GM12878 (cell line): Measurements from ENCODE around the gene MYOCD. TPM values are rescaled to one million over a fixed set of nuclear protein-coding genes. Genes with fewer than 3 reads are reported as not detected.

Experiments
- ATAC-seq: fragments of 200-7000 bp; cut with Tn5 transposase; 3 replicates; pipeline ENCODE4 v1.9.1; 2020; ENCODE audit warnings: mild to moderate bottlenecking, moderate library complexity
- BruUV-seq: library from RNA; stranded (reverse); fragments of 400-500 nt; replicated peaks from 2 replicates; lab custom pipeline; 2021; lab: Mats Ljungman, UMichigan
- CTCF ChIA-PET: fragments of 300-600 bp; sonication (Branson Sonifier 250); formaldehyde crosslinking; extraction: SDS; loops from one replicate; lab custom pipeline; 2021; ENCODE audit warnings: inconsistent platforms; lab: Yijun Ruan, JAX
- POLR2A ChIA-PET: fragments of 350-600 bp; formaldehyde crosslinking; extraction: SDS; loops from one replicate; lab custom pipeline; 2021; ENCODE audit warnings: inconsistent platforms; lab: Charles Lee
- RAD21 ChIA-PET: fragments of 300-600 bp; sonication (Branson Sonifier 250); formaldehyde crosslinking; loops from one replicate; lab custom pipeline; 2023; ENCODE audit warnings: antibody characterized with exemption; ENCODE audit not compliant: unreplicated experiment; lab: Charles Lee
- SMC1A ChIA-PET: fragments of 300-600 bp; sonication (Branson Sonifier 250); formaldehyde crosslinking; loops from one replicate; lab custom pipeline; 2023; ENCODE audit not compliant: unreplicated experiment, uncharacterized antibody; lab: Charles Lee
- DNase-seq: peaks from one replicate; pipeline ENCODE4 v3.0.0-alpha.2; 2011; ENCODE audit warnings: low read depth, low spot score
- FAIRE-seq: peaks from 3 replicates; lab custom pipeline; 2011; peaks lifted over from hg19 to GRCh38; lab: Jason Lieb, UNC
- H2AFZ ChIP-seq: 2 replicates; pipeline ENCODE4 v1.6.0; 2011; ENCODE audit warnings: low read depth, low read length, control low read depth; ENCODE audit not compliant: control insufficient read depth
- H3K27ac ChIP-seq: 2 replicates; pipeline ENCODE4 v1.5.1; 2011; ENCODE audit warnings: control low read depth; ENCODE audit not compliant: control insufficient read depth, insufficient read depth
- H3K27me3 ChIP-seq, 2 experiments: replicated peaks in 1 of 2; 2 replicates each; pipeline versions ENCODE4 v1.6.0 to v1.6.1; 2011; ENCODE audit warnings: low read length in 1 of 2; ENCODE audit not compliant: control insufficient read depth in 2 of 2, insufficient read depth in 2 of 2
- H3K36me3 ChIP-seq, 2 experiments: 2 replicates each; pipeline ENCODE4 v1.5.1; 2011; ENCODE audit warnings: low read length in 1 of 2; ENCODE audit not compliant: control insufficient read depth in 2 of 2, insufficient read depth in 2 of 2
- H3K4me1 ChIP-seq: 2 replicates; pipeline ENCODE4 v1.6.1; 2011; ENCODE audit warnings: mild to moderate bottlenecking, low read length, moderate library complexity, mixed read lengths; ENCODE audit not compliant: control insufficient read depth, insufficient read depth
- H3K4me2 ChIP-seq: 2 replicates; pipeline ENCODE4 v1.6.0; 2011; ENCODE audit warnings: control low read depth; ENCODE audit not compliant: control insufficient read depth, insufficient read depth
- H3K4me3 ChIP-seq: fragments of 200-600 bp; sonication (generic); 2 replicates; pipeline ENCODE4 v1.5.1; 2016
- H3K79me2 ChIP-seq: 2 replicates; pipeline ENCODE4 v1.6.0; 2011; ENCODE audit warnings: low read length; ENCODE audit not compliant: control insufficient read depth, insufficient read depth
- H3K9ac ChIP-seq: 2 replicates; pipeline ENCODE4 v1.8.0; 2011; ENCODE audit warnings: low read length, control low read depth, mixed read lengths; ENCODE audit not compliant: control insufficient read depth, insufficient read depth
- H3K9me3 ChIP-seq: replicated peaks from 3 replicates; pipeline ENCODE4 v1.5.1; 2011; ENCODE audit warnings: mild to moderate bottlenecking, low read length; ENCODE audit not compliant: control insufficient read depth, insufficient read depth
- H4K20me1 ChIP-seq: 2 replicates; pipeline ENCODE4 v1.6.0; 2011; ENCODE audit not compliant: control insufficient read depth, insufficient read depth
- ATF3 ChIP-seq: IDR thresholded peaks from 2 replicates; pipeline ENCODE4 v1.6.1; 2011; ENCODE audit warnings: low read depth, mild to moderate bottlenecking, low read length, moderate library complexity, borderline replicate concordance; ENCODE audit errors: extremely low read depth
- E2F4 ChIP-seq: IDR thresholded peaks from 2 replicates; pipeline ENCODE4 v1.6.1; 2012; ENCODE audit warnings: low read depth, low read length, improper control_type of control experiment
- FOS ChIP-seq: IDR thresholded peaks from 3 replicates; pipeline ENCODE4 v1.6.1; 2011; ENCODE audit warnings: borderline replicate concordance; ENCODE audit not compliant: insufficient read length; ENCODE audit errors: extremely low read depth
- HCFC1 ChIP-seq: fragments of 150-350 bp; IDR thresholded peaks from 2 replicates; pipeline ENCODE4 v1.6.1; 2014; ENCODE audit warnings: low read length
- HDAC2 ChIP-seq: fragments of 200-600 bp; sonication (generic); IDR thresholded peaks from 2 replicates; pipeline ENCODE4 v1.6.1; 2017
- MLLT1 ChIP-seq: fragments of 450-650 bp; IDR thresholded peaks from 2 replicates; pipeline ENCODE4 v1.6.1; 2016; ENCODE audit warnings: mild to moderate bottlenecking
- SIX5 ChIP-seq: IDR thresholded peaks from 2 replicates; pipeline ENCODE4 v1.6.1; 2011; ENCODE audit warnings: mild to moderate bottlenecking, low read depth, low read length, moderate library complexity; ENCODE audit not compliant: severe bottlenecking
- ZBTB33 ChIP-seq: fragments of 450-650 bp; IDR thresholded peaks from 2 replicates; pipeline ENCODE4 v1.6.1; 2017; ENCODE audit warnings: mild to moderate bottlenecking
- ZNF217 ChIP-seq: fragments of 450-650 bp; IDR thresholded peaks from 2 replicates; pipeline ENCODE4 v1.6.1; 2017; ENCODE audit warnings: antibody characterized with exemption, mild to moderate bottlenecking
- ZNF274 ChIP-seq: IDR thresholded peaks from one replicate; pipeline ENCODE4 v1.8.0; 2011; ENCODE audit not compliant: insufficient read length, insufficient read depth
- WGBS: methylation state at CpG from one replicate; pipeline ENCODE4 v1.1.6; 2016; ENCODE audit warnings: low lambda C conversion rate; ENCODE audit not compliant: insufficient replicate concordance, insufficient coverage; ENCODE audit errors: missing lambda C conversion rate; 5-methylcytosine and 5-hydroxymethylcytosine counted together
- in situ Hi-C: fragments of 300-500 bp; cut with MboI; formaldehyde crosslinking; loops from 9 replicates; pipeline ENCODE4 v1.14.3; 2018; ENCODE audit warnings: mixed read lengths
- intact Hi-C: fragments of 100-400 bp; cut with micrococcal nuclease; formaldehyde crosslinking; loops from one replicate; pipeline ENCODE4 v1.14.2; 2022; ENCODE audit not compliant: unreplicated experiment
- polyA plus RNA-seq, 11 experiments: library from polyadenylated mRNA; depleted of rRNA in 4 of 11; unstranded in 6 of 11; stranded (reverse) in 5 of 11; fragments of >200 nt; fragmentation: Nextera tagmentation in 4 of 11; fragmentation: Illumina TruSeq in 1 of 11; extraction: Ambion mirVana in 4 of 11; extraction: Trizol in 1 of 11; gene quantifications; 1 replicate in 1 of 11; 2 replicates in 10 of 11; pipeline versions ENCODE4 v1.2.1 to v1.2.3, GENCODE V29; 2011 to 2016; ENCODE audit warnings: inconsistent platforms in 2 of 11, missing spikeins in 2 of 11, low read depth in 1 of 11
- total RNA-seq, 4 experiments: library from RNA; depleted of rRNA in 3 of 4; stranded (reverse); fragments of >200 nt in 3 of 4; fragmentation: Illumina TruSeq in 1 of 4; extraction: Trizol in 1 of 4; gene quantifications; 2 replicates each; pipeline versions ENCODE4 v1.2.1 to v1.2.3, GENCODE V29; 2013 to 2021
- TF ChIP-seq, protein P1 (sequence below): IDR thresholded peaks from 2 replicates; pipeline ENCODE4 v1.6.1; 2012; ENCODE audit warnings: low read length, inconsistent platforms

Gene MYOCD
- total and polyA plus RNA-seq, 10 of the 15 experiments (the other 5 are each of a cell fraction or from before 2014, with no cell fraction given): not detected

DNA sequence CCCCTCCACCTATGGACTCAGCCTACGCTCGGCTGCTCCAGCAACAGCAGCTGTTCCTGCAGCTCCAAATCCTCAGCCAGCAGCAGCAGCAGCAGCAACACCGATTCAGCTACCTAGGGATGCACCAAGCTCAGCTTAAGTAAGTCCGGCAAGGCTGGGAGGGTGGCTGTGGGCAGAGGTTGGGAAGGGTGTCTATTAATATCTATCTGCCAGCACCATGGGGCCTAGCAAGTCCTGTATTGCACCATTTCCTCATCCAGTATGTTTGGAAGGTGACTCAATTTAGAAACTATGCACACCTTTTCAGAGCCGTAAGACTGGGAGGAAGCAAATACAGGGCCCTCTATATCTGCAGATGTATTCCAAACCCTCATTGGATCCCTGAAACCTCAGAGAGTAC, 78.6 kb downstream of the MYOCD start:
- Histone ChIP-seq H3K4me1 (no peaks in the 10 kb centered on the region), H3K4me2 (no peak overlapping the region), H4K20me1 (no peaks in the 10 kb centered on the region), H3K79me2 (no peaks in the 10 kb centered on the region), H3K9me3 (no peaks in the 10 kb centered on the region), H3K27me3 (no peaks in the 10 kb centered on the region)
- ChIA-PET SMC1A (interaction anchor here (3.4 kb wide), 1 partner anchor 563 kb away, joined by 14 read pairs; no protein-coding TSS in a partner anchor), CTCF (interaction anchor here (0.6 to 2.1 kb wide), 4 partner anchors 28 to 401 kb away, joined by 3 to 8 read pairs (median 4); no protein-coding TSS in a partner anchor), POLR2A (interaction anchor here (0.6 kb wide), 1 partner anchor 101 kb away, joined by 6 read pairs; no protein-coding TSS in a partner anchor)
- DNase-seq (no peak), ATAC-seq (no peak), FAIRE-seq (no peak)
- 30% methylated on average over 5 of the region's 5 CpGs for WGBS
- TF ChIP-seq SIX5: no peak
- TF ChIP-seq HDAC2: no peak
- TF ChIP-seq ATF3: no peak
- TF ChIP-seq, protein P1, sequence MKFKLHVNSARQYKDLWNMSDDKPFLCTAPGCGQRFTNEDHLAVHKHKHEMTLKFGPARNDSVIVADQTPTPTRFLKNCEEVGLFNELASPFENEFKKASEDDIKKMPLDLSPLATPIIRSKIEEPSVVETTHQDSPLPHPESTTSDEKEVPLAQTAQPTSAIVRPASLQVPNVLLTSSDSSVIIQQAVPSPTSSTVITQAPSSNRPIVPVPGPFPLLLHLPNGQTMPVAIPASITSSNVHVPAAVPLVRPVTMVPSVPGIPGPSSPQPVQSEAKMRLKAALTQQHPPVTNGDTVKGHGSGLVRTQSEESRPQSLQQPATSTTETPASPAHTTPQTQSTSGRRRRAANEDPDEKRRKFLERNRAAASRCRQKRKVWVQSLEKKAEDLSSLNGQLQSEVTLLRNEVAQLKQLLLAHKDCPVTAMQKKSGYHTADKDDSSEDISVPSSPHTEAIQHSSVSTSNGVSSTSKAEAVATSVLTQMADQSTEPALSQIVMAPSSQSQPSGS: no peak
- no peak for TF ChIP-seq ZNF217
- no peak for TF ChIP-seq ZNF274
- TF ChIP-seq ZBTB33: no peak
- no peak for TF ChIP-seq E2F4
- TF ChIP-seq FOS: no peak
- TF ChIP-seq HCFC1: no peak
- TF ChIP-seq MLLT1: no peak
- TF ChIP-seq, all 136 proteins: peak for 0
- in situ Hi-C loops: loop anchor here (5.0 kb wide), 1 partner anchor 492 kb away; no protein-coding TSS in a partner anchor
- Histone ChIP-seq H2AFZ (no peak overlapping the region), H3K4me3 (no peak overlapping the region), H3K9ac (no peak overlapping the region), H3K36me3 (no peaks in the 10 kb centered on the region), H3K27ac (no peak overlapping the region)
- RAD21 ChIA-PET: interaction anchor here (2.8 kb wide), 1 partner anchor 401 kb away, joined by 13 read pairs; no protein-coding TSS in a partner anchor
- intact Hi-C loops: loop anchor here (5.0 to 10.0 kb wide), 3 partner anchors 79 to 402 kb away; partner anchors contain the start of gene MYOCD
- BruUV-seq: no TSS peak
